BLaER1 treated with 17β-estradiol and CSF1 and Interleukin-3, amounts not matched to agents 10 nM and 100 nM (cell line): ENCODE results near the gene KCNJ5.
A peak's percentile ranks its signal among the peaks of the same experiment; 100 is the strongest.

Source experiments
- H3K27ac ChIP-seq, 11 experiments: shearing (Covaris generic); formaldehyde crosslinking; 2 replicates each; pipeline ENCODE4 v1.8.1; 2022
- H3K27me3 ChIP-seq, 11 experiments: shearing (Covaris generic); formaldehyde crosslinking; 2 replicates each; pipeline ENCODE4 v1.8.1; 2022
- H3K36me3 ChIP-seq, 11 experiments: shearing (Covaris generic); formaldehyde crosslinking; 2 replicates each; pipeline ENCODE4 v1.8.1; 2022
- H3K4me1 ChIP-seq, 10 experiments: shearing (Covaris generic); formaldehyde crosslinking; 2 replicates each; pipeline ENCODE4 v1.8.1; 2022
- H3K4me2 ChIP-seq, 11 experiments: shearing (Covaris generic); formaldehyde crosslinking; 2 replicates each; pipeline ENCODE4 v1.8.1; 2022
- H3K4me3 ChIP-seq, 10 experiments: shearing (Covaris generic); formaldehyde crosslinking; 2 replicates each; pipeline ENCODE4 v1.8.1; 2022
- H3K9ac ChIP-seq, 11 experiments: shearing (Covaris generic); formaldehyde crosslinking; 2 replicates each; pipeline ENCODE4 v1.8.1; 2022
- H3K9me3 ChIP-seq, 11 experiments: shearing (Covaris generic); formaldehyde crosslinking; replicated peaks in 1 of 11; 2 replicates each; pipeline ENCODE4 v1.8.1; 2022
- H4K20me1 ChIP-seq, 11 experiments: shearing (Covaris generic); formaldehyde crosslinking; 2 replicates each; pipeline ENCODE4 v1.8.1; 2022
- Cebpa-rat ChIP-seq, 11 experiments: shearing (Covaris generic); IDR thresholded peaks; 2 replicates each; pipeline ENCODE4 v1.8.1; 2022

Gene KCNJ5

DNA sequence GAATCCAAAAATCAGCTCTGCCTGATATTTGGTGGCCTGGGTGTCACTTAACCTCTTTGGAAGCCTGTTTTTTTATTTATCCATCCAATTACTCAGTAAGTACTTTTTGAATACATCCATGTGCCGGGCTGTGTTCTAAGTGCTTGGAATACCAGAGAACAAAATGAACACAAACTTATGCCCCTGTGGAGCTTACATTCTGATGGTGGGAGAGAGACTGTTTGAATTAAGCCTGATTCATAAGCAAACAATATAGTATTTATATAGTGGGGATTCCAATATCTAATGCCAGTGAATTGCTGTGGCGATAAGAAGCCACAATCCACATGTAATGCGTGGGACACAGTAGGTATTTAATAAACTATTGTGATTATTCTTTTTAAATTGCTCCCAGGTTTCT lies 19.4 kb downstream of the KCNJ5 start:
- Histone ChIP-seq H3K36me3 (no peaks in the 10 kb centered on the region), H3K9ac (no peak overlapping the region), H3K4me1 (peaks cover 36 to 44% (median 39%) of the 10 kb centered on the region in 10 experiments), H3K27me3 (no peaks in the 10 kb centered on the region), H3K9me3 (peaks cover 0 to 8% (median 0%) of the 10 kb centered on the region in 11 experiments; a peak in 1 of 22 replicates), H3K4me2 (no peak overlapping the region), H3K4me3 (no peak overlapping the region), H3K27ac (no peak overlapping the region), H4K20me1 (no peaks in the 10 kb centered on the region)
- TF ChIP-seq Cebpa-rat (IDR thresholded peaks at IDR 0.05), result no peak

DNA sequence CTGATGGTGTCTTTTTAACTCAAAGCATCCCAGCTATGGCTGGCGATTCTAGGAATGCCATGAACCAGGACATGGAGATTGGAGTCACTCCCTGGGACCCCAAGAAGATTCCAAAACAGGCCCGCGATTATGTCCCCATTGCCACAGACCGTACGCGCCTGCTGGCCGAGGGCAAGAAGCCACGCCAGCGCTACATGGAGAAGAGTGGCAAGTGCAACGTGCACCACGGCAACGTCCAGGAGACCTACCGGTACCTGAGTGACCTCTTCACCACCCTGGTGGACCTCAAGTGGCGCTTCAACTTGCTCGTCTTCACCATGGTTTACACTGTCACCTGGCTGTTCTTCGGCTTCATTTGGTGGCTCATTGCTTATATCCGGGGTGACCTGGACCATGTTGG lies 20.1 kb downstream of the KCNJ5 start:
- no peak for TF ChIP-seq Cebpa-rat (IDR thresholded peaks at IDR 0.05)
- H3K27me3 ChIP-seq, result no peaks in the 10 kb centered on the region
- H3K4me3 ChIP-seq, result no peak overlapping the region
- no peak overlapping the region for H3K4me2 ChIP-seq
- H4K20me1 ChIP-seq, result no peaks in the 10 kb centered on the region
- no peak overlapping the region for H3K9ac ChIP-seq
- peaks cover 0 to 8% (median 0%) of the 10 kb centered on the region in 11 experiments; a peak in 1 of 22 replicates for H3K9me3 ChIP-seq
- H3K36me3 ChIP-seq, result no peaks in the 10 kb centered on the region
- H3K4me1 ChIP-seq, result peaks cover 32 to 41% (median 36%) of the 10 kb centered on the region in 10 experiments
- no peak overlapping the region for H3K27ac ChIP-seq

DNA sequence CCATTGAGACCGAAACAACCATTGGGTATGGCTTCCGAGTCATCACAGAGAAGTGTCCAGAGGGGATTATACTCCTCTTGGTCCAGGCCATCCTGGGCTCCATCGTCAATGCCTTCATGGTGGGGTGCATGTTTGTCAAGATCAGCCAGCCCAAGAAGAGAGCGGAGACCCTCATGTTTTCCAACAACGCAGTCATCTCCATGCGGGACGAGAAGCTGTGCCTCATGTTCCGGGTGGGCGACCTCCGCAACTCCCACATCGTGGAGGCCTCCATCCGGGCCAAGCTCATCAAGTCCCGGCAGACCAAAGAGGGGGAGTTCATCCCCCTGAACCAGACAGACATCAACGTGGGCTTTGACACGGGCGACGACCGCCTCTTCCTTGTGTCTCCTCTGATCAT lies 20.5 kb downstream of the KCNJ5 start:
- no peaks in the 10 kb centered on the region for H3K27me3 ChIP-seq
- no peaks in the 10 kb centered on the region for H4K20me1 ChIP-seq
- TF ChIP-seq Cebpa-rat (IDR thresholded peaks at IDR 0.05), result no peak
- no peaks in the 10 kb centered on the region for H3K36me3 ChIP-seq
- H3K4me3 ChIP-seq, result no peak overlapping the region
- peaks cover 0 to 8% (median 0%) of the 10 kb centered on the region in 11 experiments; a peak in 1 of 22 replicates for H3K9me3 ChIP-seq
- no peak overlapping the region for H3K27ac ChIP-seq
- H3K4me2 ChIP-seq, result peak overlapping the region in 2 of 11 experiments; percentile 6 to 7; a peak in 1 of 22 replicates
- peaks cover 28 to 41% (median 32%) of the 10 kb centered on the region in 10 experiments for H3K4me1 ChIP-seq
- H3K9ac ChIP-seq, result no peak overlapping the region

DNA sequence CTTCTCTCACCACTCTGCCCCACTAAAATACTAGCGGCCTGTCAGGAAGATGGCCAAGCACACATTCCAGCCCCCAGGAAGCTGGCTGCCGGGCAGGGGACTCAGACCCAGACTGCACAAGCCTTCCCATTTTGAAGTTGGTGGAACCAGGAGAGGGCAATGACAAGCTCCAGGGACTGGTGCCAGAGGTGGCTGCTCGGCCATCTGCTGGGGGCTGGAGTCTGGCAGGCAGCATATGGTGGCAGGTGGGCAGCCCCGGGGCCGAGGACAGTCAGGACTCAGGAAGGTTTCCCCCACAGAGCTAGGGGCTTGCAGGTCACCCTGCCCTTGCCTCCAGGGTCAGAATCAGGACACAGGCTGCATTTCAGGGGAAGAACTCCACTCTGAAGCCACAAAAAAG lies 22.6 kb downstream of the KCNJ5 start:
- no peak overlapping the region for H3K4me2 ChIP-seq
- peaks cover 13 to 32% (median 21%) of the 10 kb centered on the region in 10 experiments for H3K4me1 ChIP-seq
- no peak for TF ChIP-seq Cebpa-rat (IDR thresholded peaks at IDR 0.05)
- peaks cover 0 to 8% (median 0%) of the 10 kb centered on the region in 11 experiments; a peak in 1 of 22 replicates for H3K9me3 ChIP-seq
- H3K36me3 ChIP-seq, result no peaks in the 10 kb centered on the region
- H3K4me3 ChIP-seq, result no peak overlapping the region
- H3K27ac ChIP-seq, result no peak overlapping the region
- no peak overlapping the region for H3K9ac ChIP-seq
- H3K27me3 ChIP-seq, result no peaks in the 10 kb centered on the region
- no peaks in the 10 kb centered on the region for H4K20me1 ChIP-seq

DNA sequence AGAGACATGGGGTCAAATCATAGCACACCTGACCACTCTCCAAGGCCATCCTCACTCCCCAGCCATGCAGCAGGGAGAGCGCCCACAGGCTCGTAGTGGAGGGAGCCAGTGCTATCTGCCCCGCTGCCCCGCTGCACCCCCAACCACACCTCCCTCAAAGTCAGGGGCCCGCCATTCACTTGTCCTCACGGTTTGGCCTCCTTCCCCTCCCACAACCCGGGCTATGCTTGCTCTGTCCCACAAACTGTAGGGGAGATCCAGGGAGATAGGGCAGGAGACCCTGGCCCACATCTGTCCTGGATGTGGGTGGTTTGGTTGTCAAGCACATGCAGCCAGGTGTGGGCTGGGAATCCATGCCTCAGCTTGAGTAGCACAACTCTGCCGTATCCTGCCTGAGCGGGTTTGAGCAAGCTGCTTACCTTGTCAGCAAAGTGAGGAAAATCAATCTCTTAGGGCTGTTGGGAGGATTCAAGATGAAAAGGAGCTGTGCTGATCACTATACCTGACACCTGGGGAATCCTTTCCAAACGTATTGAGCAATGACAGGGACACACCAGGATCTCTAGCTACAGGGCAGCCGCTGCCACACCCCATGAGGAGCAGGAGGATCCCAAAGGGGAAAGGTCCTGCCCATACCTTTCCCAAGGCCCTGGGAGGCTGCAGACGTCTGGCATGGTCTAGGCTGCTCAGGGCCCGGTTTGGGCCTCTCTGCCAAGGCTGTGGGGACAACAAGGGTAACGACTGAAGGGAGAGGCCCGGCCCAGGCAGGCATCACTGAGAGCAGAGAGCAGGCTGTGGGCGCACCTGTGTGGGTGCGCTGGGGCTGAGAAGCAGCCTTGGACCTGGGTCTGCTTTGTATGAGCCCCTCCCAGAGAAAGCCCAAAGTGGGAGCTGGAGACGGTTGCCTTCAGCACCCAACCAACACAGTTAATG lies 23.3 kb downstream of the KCNJ5 start:
- no peak overlapping the region for H3K4me3 ChIP-seq
- TF ChIP-seq Cebpa-rat (IDR thresholded peaks at IDR 0.05), result no peak
- no peak overlapping the region for H3K4me2 ChIP-seq
- peaks cover 13 to 32% (median 21%) of the 10 kb centered on the region in 10 experiments for H3K4me1 ChIP-seq
- no peaks in the 10 kb centered on the region for H4K20me1 ChIP-seq
- H3K27me3 ChIP-seq, result no peaks in the 10 kb centered on the region
- H3K9me3 ChIP-seq, result peaks cover 0 to 8% (median 0%) of the 10 kb centered on the region in 11 experiments; a peak in 1 of 22 replicates
- no peaks in the 10 kb centered on the region for H3K36me3 ChIP-seq
- no peak overlapping the region for H3K27ac ChIP-seq
- H3K9ac ChIP-seq, result no peak overlapping the region

DNA sequence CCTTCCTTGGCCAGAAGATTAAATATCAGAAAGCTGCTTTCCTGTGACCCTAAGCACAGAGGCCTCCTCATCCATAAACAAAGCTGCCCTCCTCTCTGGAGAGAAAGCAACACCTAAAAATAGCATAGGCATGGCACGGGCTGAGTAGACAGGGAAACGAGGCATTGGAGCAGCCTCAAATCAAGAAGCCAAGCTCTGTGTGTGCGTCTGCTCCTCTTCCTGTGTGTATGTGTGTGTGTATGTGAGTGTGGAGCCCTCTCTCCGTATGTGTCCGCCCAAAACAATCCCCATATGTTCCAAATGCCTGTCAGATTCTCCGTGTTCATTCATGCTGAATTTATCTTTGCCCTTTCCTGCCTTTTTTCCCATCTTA lies 24.0 kb downstream of the KCNJ5 start:
- H3K27me3 ChIP-seq, result no peaks in the 10 kb centered on the region
- TF ChIP-seq Cebpa-rat (IDR thresholded peaks at IDR 0.05), result no peak

DNA sequence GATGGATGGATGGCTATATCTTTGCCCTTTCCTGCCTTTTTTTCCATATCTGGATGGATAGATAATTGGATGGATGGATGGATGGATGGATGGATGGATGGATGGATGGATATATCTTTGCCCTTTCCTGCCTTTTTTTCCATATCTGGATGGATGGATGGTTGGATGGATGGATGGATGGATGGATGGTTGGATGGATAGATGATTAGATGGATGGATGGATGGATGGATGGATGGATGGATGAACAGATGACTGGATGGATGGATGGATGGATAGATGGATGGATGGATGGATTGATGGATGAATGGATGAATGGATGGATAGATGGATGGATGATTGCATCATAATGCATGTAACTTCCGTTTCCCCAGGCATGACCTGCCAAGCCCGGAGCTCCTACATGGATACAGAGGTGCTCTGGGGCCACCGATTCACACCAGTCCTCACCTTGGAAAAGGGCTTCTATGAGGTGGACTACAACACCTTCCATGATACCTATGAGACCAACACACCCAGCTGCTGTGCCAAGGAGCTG lies 24.9 kb downstream of the KCNJ5 start:
- Histone ChIP-seq H4K20me1 (no peaks in the 10 kb centered on the region), H3K4me2 (0 out of 22 replicates have a peak overlapping the region, but pooled peaks of 2 of the 11 experiments have one; percentile 12 to 15), H3K9ac (no peak overlapping the region), H3K4me3 (no peak overlapping the region), H3K36me3 (no peaks in the 10 kb centered on the region), H3K27me3 (no peaks in the 10 kb centered on the region), H3K9me3 (peaks cover 0 to 7% (median 0%) of the 10 kb centered on the region in 11 experiments; a peak in 1 of 22 replicates), H3K27ac (no peak overlapping the region), H3K4me1 (peaks cover 16 to 33% (median 21%) of the 10 kb centered on the region in 10 experiments)
- TF ChIP-seq Cebpa-rat (IDR thresholded peaks at IDR 0.05), result peak in 1 of 11 experiments; percentile 63; a peak in 3 of 22 replicates

More for the DNA sequence above, 24.0 kb downstream of the KCNJ5 start:
- H3K4me3 ChIP-seq, result no peak overlapping the region
- H3K9ac ChIP-seq, result no peak overlapping the region
- H4K20me1 ChIP-seq, result no peaks in the 10 kb centered on the region
- no peak overlapping the region for H3K27ac ChIP-seq
- no peaks in the 10 kb centered on the region for H3K36me3 ChIP-seq
- H3K4me1 ChIP-seq, result peaks cover 16 to 32% (median 21%) of the 10 kb centered on the region in 10 experiments
- peaks cover 0 to 8% (median 0%) of the 10 kb centered on the region in 11 experiments; a peak in 1 of 22 replicates for H3K9me3 ChIP-seq
- H3K4me2 ChIP-seq, result no peak overlapping the region

DNA sequence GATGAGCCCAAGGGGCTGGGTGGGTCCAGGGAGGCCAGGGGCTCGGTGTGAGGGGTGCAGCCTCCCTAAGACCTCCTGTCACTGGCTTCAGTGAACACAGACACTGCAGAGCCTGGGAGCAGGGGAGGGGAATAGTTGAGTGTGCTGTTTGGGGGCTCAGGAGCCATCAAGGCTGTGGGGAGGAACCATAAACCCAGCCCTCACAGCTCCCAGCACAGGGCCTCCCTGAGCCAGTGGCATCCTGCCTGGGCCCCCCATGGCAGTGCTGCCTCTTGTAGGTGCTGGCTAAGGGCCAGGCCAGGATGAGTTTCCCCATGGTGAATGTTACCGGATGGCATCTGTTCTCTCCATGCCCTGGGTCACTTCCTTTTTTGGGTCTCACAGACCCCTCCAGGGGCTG lies 25.5 kb downstream of the KCNJ5 start:
- 0 out of 22 replicates have a peak, but pooled peaks cover 0 to 3% (median 0%) of the 10 kb centered on the region in 11 experiments for H3K9me3 ChIP-seq
- H3K4me2 ChIP-seq, result peak overlapping the region in 5 of 11 experiments; percentile 1 to 15 (median 12); a peak in 4 of 22 replicates
- no peaks in the 10 kb centered on the region for H4K20me1 ChIP-seq
- no peak for TF ChIP-seq Cebpa-rat (IDR thresholded peaks at IDR 0.05)
- no peak overlapping the region for H3K4me3 ChIP-seq
- no peaks in the 10 kb centered on the region for H3K36me3 ChIP-seq
- H3K27ac ChIP-seq, result no peak overlapping the region
- H3K4me1 ChIP-seq, result peaks cover 16 to 39% (median 22%) of the 10 kb centered on the region in 10 experiments
- no peaks in the 10 kb centered on the region for H3K27me3 ChIP-seq
- no peak overlapping the region for H3K9ac ChIP-seq

DNA sequence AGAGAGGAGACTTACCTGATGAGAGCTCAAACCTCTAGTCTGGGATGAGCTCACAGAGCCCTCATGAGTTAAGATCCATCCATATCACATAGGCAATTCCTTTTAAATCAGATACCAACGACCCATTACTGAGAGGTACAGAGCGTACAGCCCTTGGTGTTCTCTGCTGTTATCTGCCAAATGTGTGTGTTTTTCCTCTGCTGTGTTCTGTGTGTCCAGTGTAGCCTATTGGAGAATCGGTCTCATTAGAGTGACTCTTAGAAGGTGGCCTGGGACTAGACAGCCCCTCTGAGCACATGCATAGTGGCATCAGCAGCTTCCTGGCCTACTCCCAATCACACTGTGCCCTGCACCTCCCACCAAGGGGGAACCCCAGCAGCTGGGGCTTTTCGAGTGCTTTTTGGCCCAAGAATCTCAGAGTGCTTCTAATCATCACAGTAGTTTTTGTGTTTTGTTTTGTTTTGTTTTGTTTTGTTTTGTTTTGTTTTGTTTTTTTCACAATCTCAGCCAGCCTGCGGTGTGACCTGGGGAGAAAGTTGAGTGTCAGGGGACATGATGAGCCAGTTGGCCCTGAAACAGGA lies 26.1 kb downstream of the KCNJ5 start:
- no peak overlapping the region for H3K27ac ChIP-seq
- H3K9ac ChIP-seq, result no peak overlapping the region
- H3K4me3 ChIP-seq, result no peak overlapping the region
- no peaks in the 10 kb centered on the region for H3K27me3 ChIP-seq
- H3K4me1 ChIP-seq, result peaks cover 16 to 44% (median 22%) of the 10 kb centered on the region in 10 experiments
- H4K20me1 ChIP-seq, result no peaks in the 10 kb centered on the region
- no peaks in the 10 kb centered on the region for H3K9me3 ChIP-seq
- no peak for TF ChIP-seq Cebpa-rat (IDR thresholded peaks at IDR 0.05)
- no peaks in the 10 kb centered on the region for H3K36me3 ChIP-seq
- H3K4me2 ChIP-seq, result peak overlapping the region in 3 of 11 experiments; percentile 1 to 15 (median 2); a peak in 2 of 22 replicates
